GM18526 (cell line): Measurements from ENCODE around the gene PET100.

ENCODE experiments used
- POLR2A ChIP-seq: IDR thresholded peaks from 3 replicates; pipeline ENCODE4 v1.6.1; 2011; ENCODE audit not compliant: insufficient read length; ENCODE audit errors: extremely low read depth

Gene PET100

DNA sequence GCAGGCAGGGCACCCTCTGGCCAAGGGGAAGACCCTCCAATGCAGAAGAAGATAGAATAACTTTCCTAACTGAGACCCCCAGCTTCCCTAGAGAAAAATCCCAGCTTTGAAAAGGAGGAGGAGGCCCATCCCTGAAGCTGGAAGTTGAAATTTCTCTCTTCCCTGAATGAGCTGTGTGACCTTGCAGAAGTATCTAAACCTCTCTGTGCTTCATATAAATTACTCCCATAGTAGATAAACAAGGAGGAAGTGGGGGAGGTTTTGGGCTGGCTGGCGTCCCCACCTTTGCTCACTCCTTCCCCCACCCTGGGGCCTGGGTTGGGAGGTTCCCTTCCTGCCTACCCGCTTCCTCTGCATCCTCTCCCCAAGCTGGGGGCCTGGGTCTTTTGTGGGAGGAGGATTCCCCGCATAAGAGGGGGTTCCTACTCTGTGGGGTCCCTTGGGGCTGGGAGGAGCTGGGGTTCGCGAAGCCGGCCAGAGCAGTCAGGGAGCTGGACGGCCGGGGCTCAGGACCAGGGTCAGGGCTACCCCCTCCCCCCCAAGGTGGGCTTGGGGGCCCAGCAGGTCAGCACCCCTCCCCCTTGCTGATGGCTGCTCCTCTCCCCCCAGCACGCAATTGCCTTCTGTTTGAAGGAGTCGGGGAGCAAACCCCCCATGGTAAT is 22.2 kb upstream of the PET100 start:
- TF ChIP-seq POLR2A, result no peak

DNA sequence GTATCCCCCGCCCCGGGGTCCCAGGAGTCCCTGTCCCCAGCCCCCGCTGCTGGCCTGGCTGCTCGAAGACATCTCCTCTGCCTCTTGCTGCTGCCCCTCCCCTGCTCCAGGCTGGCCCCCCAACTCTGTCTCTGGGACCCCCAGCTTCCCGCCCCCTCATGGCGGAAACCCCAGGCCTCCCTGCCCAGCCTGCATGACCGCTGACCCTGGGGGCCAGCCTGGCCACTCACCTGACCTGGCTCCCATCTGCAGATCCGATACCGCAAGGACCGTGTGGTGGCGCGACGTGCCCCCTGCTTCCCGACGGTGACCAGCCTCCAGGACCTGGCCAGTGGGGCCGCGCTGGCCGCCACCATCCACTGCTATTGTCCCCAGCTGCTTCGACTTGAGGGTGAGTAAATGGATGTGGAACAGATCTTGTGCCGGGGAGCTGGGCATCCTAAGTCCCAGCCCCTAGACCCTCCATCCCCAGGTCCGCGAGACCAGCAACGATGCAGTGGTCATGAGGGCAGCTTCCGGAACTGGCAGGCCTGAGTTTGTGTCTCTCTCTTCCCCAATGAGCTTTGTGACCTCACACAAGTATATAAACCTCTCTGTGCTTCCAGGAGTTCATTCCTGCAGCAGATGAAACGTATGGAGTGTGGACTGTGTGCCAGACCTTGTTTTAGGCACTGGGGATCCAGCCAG is 21.6 kb upstream of the PET100 start:
- TF ChIP-seq POLR2A, result no peak

DNA sequence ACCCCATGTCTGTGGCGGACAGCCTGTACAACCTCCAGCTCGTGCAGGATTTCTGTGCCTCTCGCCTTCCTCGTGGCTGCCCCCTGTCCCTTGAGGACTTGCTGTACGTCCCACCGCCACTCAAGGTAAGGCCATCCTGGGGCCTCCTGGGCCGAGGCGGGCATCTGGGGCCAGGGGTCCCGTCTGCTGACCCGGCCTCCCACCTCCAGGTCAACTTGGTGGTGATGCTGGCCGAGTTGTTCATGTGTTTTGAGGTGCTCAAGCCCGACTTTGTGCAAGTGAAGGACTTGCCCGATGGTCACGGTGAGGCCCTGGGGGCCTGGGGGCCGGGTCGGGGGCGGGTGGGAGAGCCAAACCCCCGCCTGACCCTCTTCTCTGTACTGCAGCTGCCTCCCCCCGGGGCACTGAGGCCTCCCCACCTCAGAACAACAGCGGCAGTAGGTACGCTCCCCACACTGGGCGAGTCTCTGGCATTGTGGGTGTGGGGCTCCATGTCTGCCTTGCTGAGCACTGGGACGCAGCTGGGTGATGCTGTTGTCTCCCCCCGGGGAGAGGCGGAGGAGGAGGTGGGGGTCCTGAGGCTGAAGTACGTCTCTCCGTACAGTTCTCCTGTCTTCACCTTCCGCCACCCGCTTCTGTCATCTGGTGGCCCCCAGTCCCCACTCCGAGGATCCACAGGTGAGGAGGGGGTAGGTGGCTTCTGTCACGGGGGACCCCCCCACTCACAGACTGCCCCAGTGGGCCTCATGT is 18.9 kb upstream of the PET100 start:
- no peak for TF ChIP-seq POLR2A

DNA sequence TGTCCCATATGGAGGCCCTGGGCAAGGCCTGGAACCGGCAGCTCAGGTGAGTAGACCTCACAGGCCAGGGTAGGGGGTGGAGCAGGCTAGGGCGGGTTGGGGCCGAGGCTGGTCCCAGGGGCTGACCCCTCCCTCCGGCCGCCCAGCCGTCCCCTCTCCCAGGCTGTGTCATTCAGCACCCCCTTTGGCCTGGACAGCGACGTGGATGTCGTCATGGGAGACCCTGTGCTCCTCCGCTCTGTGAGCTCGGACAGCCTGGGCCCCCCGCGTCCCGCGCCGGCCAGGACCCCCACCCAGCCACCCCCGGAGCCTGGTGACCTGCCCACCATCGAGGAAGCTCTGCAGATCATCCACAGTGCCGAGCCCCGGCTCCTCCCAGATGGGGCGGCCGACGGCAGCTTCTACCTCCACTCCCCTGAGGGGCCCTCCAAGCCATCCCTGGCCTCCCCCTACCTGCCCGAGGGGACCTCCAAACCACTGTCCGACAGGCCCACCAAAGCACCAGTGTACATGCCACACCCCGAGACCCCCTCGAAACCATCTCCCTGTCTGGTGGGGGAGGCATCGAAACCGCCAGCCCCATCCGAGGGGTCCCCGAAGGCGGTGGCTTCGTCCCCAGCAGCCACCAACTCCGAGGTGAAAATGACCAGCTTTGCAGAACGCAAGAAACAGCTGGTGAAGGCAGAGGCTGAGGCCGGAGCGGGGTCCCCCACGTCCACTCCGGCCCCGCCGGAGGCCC is 17.9 kb upstream of the PET100 start:
- no peak for TF ChIP-seq POLR2A

DNA sequence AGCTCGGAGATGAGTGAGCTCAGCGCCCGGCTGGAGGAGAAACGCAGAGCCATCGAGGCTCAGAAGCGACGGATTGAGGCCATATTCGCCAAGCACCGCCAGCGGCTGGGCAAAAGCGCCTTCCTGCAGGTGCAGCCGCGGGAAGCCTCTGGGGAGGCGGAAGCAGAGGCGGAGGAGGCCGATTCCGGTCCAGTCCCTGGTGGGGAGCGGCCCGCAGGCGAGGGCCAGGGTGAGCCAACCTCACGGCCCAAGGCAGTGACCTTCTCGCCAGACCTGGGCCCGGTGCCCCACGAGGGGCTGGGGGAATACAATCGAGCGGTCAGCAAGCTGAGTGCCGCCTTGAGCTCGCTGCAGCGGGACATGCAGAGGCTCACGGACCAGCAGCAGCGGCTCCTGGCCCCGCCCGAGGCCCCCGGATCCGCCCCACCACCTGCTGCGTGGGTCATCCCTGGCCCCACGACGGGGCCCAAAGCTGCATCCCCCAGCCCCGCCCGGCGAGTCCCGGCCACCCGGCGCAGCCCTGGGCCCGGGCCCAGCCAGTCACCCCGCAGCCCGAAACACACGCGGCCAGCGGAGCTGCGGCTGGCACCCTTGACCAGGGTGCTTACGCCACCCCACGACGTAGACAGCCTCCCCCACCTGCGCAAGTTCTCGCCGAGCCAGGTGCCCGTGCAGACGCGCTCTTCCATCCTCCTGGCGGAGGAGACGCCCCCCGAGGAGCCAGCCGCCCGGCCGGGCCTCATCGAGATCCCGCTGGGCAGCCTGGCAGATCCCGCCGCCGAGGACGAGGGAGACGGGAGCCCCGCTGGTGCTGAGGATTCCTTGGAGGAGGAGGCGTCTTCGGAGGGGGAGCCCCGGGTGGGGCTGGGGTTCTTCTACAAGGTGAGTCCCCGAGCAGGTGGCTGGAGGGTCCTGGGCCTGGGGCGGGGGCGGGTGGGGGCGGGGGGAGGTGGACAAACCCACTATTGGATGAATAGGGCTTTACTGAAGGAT is 17.0 kb upstream of the PET100 start:
- TF ChIP-seq POLR2A, result no peak

DNA sequence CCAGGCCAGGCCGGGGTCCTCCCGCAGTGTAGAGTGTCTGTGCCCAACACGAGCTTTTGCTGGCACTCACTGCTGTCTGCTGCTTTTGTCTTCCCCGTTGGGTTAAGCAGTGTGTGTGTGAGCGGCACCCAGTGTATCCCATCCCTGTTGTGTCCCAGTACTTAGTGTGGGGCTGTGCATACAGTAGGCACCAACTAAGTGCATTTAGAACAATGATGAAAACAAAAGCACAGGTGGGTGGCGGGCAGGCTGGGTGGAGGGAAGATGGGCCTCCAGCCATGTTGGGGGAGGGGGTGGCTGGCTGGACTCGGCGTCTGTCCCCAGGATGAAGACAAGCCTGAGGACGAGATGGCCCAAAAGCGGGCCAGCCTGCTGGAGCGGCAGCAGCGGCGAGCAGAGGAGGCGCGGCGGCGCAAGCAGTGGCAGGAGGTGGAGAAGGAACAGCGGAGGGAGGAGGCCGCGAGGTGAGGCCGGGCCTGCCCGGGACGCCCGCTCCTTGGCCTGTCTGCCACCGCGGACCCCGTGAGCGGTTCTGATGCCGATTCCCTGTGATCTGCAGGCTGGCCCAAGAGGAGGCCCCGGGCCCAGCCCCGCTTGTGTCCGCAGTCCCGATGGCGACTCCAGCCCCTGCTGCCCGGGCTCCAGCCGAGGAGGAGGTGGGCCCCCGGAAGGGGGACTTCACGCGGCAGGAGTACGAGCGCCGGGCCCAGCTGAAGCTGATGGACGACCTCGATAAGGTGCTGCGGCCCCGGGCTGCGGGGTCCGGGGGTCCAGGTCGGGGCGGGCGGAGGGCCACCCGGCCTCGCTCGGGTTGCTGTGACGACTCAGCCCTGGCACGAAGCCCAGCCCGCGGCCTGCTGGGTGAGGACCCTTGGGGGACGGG is 14.5 kb upstream of the PET100 start:
- TF ChIP-seq POLR2A, result no peak

DNA sequence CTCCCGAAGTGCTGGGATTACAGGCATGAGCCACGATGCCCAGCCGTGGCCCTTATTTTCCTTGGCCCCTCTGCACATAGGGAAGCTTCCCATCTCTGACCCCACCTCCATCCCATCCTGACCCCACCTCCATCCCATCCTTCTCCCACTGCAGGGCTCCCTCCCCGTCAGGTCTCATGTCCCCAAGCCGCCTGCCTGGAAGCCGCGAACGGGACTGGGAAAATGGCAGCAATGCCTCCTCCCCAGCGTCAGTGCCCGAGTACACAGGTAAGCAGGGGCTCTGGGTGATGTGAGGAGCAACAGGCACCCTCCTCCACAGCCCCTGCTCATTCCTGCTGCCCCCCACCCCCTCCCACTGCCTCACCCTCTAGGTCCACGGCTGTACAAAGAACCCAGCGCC is 12.4 kb upstream of the PET100 start:
- TF ChIP-seq POLR2A, result no peak

DNA sequence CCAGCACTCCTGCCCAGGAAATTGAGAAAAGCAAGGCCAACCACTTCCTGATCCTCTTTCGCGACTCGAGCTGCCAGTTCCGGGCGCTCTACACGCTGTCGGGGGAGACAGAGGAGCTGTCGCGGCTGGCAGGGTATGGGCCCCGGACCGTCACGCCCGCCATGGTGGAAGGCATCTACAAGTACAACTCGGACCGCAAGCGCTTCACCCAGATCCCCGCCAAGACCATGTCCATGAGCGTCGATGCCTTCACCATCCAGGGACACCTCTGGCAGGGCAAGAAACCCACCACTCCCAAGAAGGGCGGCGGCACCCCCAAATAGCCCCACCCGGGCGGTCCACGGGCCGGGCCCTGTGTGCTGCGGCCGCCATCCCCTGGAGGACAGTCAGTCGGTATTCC is 11.9 kb upstream of the PET100 start:
- TF ChIP-seq POLR2A, result no peak

DNA sequence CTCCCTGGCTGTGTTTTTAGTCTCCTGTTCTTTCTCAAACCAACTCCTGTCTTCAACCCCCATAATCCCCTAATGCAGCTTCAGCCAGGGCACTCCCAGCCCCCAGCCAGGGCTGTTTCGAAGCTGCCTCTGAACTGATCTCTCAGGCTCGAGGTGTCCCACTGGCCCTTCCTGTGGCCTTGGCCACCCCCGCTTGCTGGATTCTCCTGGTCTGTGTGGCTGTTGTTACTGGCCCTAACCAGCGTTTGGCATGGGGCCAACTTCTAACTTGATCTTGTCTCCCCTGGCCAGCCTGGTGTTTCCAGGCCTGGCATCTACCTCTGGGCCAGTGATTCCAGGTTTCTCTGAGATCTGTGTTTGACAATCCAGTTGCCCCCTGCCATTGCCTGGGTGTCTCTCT is 11.2 kb upstream of the PET100 start:
- TF ChIP-seq POLR2A, result no peak

DNA sequence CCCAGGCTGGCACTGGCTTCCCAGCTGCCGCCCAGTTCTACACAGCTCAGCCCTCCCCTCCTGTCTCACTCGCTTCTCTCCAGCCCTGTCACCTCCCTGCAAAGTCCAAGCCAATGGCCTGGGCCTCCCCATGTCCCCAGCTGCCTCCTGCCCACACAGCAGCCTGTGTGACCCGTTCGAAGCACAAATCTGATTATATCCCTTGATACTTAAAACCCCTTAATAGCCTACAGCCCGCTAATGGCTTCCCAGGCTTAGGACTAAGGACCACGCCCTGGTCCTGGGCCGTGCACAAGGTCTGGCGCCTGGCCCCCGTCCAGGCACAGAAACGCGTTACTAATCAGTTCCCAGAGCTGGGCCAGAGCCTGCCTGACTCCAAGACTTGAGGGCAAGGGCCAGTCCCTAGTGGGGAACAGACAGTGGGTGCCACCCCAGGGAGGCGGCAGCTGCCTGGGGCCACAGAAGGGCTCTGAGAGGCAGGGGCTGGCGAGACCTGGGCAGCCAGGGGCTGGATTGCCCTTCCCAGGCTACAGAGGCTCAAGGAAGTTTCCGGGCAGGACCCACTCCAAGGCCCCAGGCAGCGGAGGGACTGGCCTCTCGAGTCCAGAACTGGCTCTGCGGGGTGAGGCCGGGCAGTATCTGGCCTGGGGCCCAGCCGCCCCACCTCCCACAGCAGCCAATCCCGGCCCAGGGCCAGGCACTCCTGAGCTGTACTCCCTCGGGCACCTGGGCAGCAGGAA is 10.7 kb upstream of the PET100 start:
- no peak for TF ChIP-seq POLR2A

DNA sequence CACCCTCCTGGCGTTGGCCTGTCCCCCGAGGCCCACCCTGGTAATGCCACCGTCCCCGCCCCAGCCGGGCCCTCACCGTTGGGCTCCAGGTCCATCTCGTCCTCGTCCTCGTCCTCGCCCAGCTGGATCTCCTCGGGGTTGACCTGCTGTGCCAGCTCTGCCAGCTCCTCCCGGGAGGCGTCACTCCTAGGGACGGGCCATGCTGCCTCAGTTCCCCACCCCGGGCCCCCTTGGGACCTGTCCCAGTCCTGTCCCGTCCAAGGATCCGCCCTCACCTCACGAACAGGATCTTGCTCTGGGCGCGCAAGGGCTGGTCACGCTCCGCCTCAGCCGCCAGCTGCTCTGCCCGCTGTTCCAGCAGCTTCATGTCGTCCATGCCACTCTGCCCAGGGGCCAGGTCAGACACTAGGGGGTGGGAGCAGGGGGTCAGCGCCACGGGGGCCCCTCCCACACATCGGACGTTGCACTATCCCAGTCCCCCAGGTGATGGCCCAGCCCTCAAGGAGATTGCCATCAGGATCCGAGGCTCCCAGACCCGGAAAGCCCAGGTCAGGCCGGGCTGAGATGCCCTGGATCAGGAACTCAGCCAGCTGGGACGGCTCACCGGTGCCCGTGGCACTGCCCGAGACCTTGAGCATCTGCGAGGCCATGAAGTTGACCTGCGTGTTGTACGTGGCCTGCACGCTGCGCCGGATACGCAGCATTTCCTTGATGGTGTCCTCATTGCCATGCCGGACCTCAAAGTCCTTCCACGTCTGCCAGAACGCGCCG is 9.7 kb upstream of the PET100 start:
- no peak for TF ChIP-seq POLR2A
